Stimulated activated naive CD4-positive, alpha-beta T cell (primary cell): ENCODE measurements around the gene SMTN.
A peak's percentile ranks its signal among the peaks of the same experiment; 100 is the strongest.
"Not testable (repeated sequence)": the region's sequence is repeated elsewhere in the genome, so short reads cannot be mapped to it uniquely, and the experiment has no call there.

Experiments
- DNase-seq, 6 experiments: peaks; one replicate each; lab custom pipeline; 2025; lab: John Stamatoyannopoulos, UW

Gene SMTN

GRCh38 chr22:31080848-31081649, at the start of gene SMTN:
Gene SMTN, plus strand, starts transcription at chr22:31081318. Its CDS starts 1,941 bp downstream, at chr22:31083259.
- peak; percentile 72 to 86 (median 85) for DNase-seq

- DNase-seq, result no peak
Measured at GRCh38 chr22:31036671-31037550, 44.2 kb upstream of the SMTN start.

GRCh38 chr22:31038686-31039085, 42.4 kb upstream of the SMTN start:
- DNase-seq, result no peak

GRCh38 chr22:31039393-31039792, 41.7 kb upstream of the SMTN start:
- no peak for DNase-seq

- no peak for DNase-seq
Measured at GRCh38 chr22:31040542-31041398, 40.3 kb upstream of the SMTN start.

GRCh38 chr22:31044262-31044861, 36.8 kb upstream of the SMTN start:
- DNase-seq, result no peak

- DNase-seq, result no peak
Measured at GRCh38 chr22:31045900-31046538, 35.1 kb upstream of the SMTN start.

- no peak for DNase-seq
Measured at GRCh38 chr22:31046539-31047226, 34.4 kb upstream of the SMTN start.

GRCh38 chr22:31048570-31048969, 32.5 kb upstream of the SMTN start:
- no peak for DNase-seq

GRCh38 chr22:31049815-31050420, 31.2 kb upstream of the SMTN start:
- no peak for DNase-seq

GRCh38 chr22:31055117-31055634, 25.9 kb upstream of the SMTN start:
- no peak for DNase-seq

GRCh38 chr22:31055635-31056159, 25.4 kb upstream of the SMTN start:
- no peak for DNase-seq

GRCh38 chr22:31056986-31057599, 24.0 kb upstream of the SMTN start:
- no peak for DNase-seq

GRCh38 chr22:31059663-31060062, 21.5 kb upstream of the SMTN start:
- not testable (repeated sequence) for DNase-seq

- no peak for DNase-seq
Measured at GRCh38 chr22:31062566-31063230, 18.4 kb upstream of the SMTN start.

- DNase-seq, result no peak
Measured at GRCh38 chr22:31064369-31064768, 16.7 kb upstream of the SMTN start.

GRCh38 chr22:31068970-31069369, 12.1 kb upstream of the SMTN start:
- DNase-seq, result no peak

GRCh38 chr22:31069691-31070314, 11.3 kb upstream of the SMTN start:
- not testable (repeated sequence) for DNase-seq
